NB4 (cell line): Measurements from ENCODE around the gene TMEM223.

ENCODE experiments used
- DNase-seq: peaks from one replicate; pipeline ENCODE4 v3.0.0; 2010; ENCODE audit warnings: low read depth
- H3K4me3 ChIP-seq: one replicate; pipeline ENCODE4 v1.5.1; 2011; ENCODE audit warnings: mild to moderate bottlenecking, low read depth, low read length, moderate library complexity
- MYC ChIP-seq: IDR thresholded peaks from 2 replicates; pipeline ENCODE4 v1.6.1; 2011; ENCODE audit warnings: low read depth, low read length
- POLR2A ChIP-seq: IDR thresholded peaks from 2 replicates; pipeline ENCODE4 v1.6.1; 2011; ENCODE audit warnings: mild to moderate bottlenecking; ENCODE audit not compliant: insufficient read length; ENCODE audit errors: extremely low read depth
- TF ChIP-seq, protein P1 (sequence below): IDR thresholded peaks from one replicate; pipeline ENCODE4 v1.5.1; 2012; ENCODE audit warnings: low read depth, low read length
- TF ChIP-seq, protein P2 (sequence below): IDR thresholded peaks from 2 replicates; pipeline ENCODE4 v1.6.1; 2011; ENCODE audit warnings: low read depth, low read length

TMEM223 gene

DNA sequence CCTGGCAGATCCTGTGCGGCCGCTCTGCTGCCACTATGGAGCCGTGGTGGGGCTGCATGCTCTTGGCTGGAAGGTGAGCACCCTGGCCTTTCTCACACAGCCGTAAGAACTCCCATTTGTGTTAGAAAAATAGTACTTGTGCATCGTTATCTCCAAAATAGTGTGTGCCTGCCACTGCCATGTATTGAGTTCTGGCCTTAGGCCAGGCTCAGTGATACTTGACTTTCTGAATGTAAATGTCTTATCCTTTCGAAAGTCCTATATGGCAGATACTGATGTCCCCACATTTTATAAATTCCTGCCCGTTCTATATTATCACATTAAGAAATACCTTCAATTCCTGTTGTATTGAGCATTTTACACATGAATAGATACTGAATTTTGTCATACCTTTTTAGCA lies 9.1 kb downstream of the TMEM223 start:
- DNase-seq = no peak
- TF ChIP-seq, protein P1, sequence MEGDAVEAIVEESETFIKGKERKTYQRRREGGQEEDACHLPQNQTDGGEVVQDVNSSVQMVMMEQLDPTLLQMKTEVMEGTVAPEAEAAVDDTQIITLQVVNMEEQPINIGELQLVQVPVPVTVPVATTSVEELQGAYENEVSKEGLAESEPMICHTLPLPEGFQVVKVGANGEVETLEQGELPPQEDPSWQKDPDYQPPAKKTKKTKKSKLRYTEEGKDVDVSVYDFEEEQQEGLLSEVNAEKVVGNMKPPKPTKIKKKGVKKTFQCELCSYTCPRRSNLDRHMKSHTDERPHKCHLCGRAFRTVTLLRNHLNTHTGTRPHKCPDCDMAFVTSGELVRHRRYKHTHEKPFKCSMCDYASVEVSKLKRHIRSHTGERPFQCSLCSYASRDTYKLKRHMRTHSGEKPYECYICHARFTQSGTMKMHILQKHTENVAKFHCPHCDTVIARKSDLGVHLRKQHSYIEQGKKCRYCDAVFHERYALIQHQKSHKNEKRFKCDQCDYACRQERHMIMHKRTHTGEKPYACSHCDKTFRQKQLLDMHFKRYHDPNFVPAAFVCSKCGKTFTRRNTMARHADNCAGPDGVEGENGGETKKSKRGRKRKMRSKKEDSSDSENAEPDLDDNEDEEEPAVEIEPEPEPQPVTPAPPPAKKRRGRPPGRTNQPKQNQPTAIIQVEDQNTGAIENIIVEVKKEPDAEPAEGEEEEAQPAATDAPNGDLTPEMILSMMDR = no peak
- TF ChIP-seq POLR2A (no peak), MYC (no peak)
- TF ChIP-seq, protein P2, sequence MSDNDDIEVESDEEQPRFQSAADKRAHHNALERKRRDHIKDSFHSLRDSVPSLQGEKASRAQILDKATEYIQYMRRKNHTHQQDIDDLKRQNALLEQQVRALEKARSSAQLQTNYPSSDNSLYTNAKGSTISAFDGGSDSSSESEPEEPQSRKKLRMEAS = no peak
- H3K4me3 ChIP-seq = no peak overlapping the region

DNA sequence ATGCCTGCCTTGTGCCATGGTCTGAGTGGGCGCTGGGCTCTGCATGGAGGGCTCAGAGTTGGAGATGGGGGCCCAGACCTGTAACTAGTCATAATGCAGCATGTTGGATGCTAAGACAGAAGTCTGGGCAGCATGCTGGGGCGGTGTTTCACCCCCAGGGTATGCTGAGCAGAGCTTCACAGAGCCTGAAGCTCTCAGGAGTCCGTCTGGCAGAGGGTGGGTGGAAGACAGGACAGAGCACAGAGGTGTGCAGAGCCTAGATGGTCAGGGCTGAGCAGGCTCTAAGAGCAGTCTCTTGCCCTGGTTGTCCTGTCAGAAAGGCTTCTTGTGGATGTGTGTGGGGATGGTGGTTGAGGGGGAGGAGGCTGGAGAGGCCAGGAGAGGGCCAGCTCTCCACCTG lies 13.4 kb downstream of the TMEM223 start:
- no peak for DNase-seq
- TF ChIP-seq MYC = no peak
- TF ChIP-seq POLR2A = no peak
- TF ChIP-seq, protein P1 = no peak
- TF ChIP-seq, protein P2 = no peak
- no peak overlapping the region for H3K4me3 ChIP-seq

DNA sequence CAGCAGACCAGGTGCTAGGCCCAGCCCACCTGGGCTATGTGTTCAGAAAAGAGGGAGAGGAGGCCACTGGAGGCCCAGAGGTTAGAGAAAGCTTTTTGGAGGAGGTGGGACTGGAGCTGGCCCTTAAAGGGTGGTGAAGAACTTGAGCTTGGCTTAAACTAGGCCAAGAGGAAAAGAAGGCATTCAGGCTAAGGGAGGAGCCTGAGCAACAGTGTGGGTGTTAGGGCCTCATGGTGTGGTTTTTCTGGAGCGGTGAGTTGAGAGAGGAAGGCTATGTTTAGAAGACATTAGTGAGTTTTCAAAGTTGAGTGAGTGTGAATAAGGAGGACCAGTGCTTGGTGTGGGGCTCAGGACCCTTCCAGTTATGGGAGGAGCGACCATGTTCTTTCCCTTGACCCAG lies 14.4 kb downstream of the TMEM223 start:
- DNase-seq = no peak
- TF ChIP-seq MYC (no peak), POLR2A (no peak)
- TF ChIP-seq, protein P1 = no peak
- TF ChIP-seq, protein P2 = no peak
- no peak overlapping the region for H3K4me3 ChIP-seq

DNA sequence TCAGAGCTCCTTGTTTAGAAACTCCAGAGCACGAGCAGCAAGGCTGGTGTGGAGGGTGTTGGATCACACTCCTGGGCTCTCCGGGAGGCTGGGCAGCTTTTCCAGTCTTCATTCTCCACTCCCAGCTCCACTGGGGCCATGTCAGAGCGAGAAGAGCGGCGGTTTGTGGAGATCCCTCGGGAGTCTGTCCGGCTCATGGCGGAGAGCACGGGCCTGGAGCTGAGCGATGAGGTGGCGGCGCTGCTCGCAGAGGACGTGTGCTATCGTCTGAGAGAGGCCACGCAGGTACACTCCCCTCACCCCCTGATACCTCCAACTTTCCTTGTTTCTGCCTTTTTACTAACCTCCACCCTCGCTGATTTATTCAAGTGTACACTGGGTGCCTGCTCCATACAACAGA lies 16.2 kb downstream of the TMEM223 start:
- no peak for DNase-seq
- TF ChIP-seq, protein P1 = no peak
- TF ChIP-seq MYC = no peak
- TF ChIP-seq, protein P2 = no peak
- TF ChIP-seq POLR2A = no peak
- no peak overlapping the region for H3K4me3 ChIP-seq

DNA sequence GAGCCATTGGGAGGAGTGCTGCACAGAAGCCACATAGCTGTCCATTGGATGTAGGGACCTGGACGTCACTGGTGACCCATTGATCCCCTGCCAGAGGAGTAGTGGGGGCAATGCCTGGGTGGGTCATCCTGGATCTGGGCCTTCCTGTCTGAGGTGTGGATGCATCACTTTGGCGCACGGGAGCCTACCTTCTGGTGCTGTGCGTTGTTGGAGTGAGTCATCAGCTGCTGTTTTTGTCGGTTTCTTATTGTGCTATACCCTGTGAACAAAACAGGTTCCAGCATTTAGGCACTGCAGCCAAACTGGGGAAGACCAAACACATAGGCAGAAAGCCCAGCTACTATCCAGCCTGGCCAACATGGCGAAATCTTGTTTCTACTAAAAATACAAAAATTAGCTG lies 17.4 kb downstream of the TMEM223 start:
- TF ChIP-seq, protein P1 = no peak
- TF ChIP-seq, protein P2 = no peak
- TF ChIP-seq MYC = no peak
- no peak for TF ChIP-seq POLR2A
- DNase-seq = no peak
- H3K4me3 ChIP-seq = peak overlapping the region; percentile 1
